ENCODE results near the gene MYO6. TPM values are rescaled to one million over a fixed set of nuclear protein-coding genes. Genes with fewer than 3 reads are reported as not detected.

Gene MYO6
- total and polyA plus RNA-seq, 5 donors: 3.3 to 9.0 (median 7.3) TPM

DNA sequence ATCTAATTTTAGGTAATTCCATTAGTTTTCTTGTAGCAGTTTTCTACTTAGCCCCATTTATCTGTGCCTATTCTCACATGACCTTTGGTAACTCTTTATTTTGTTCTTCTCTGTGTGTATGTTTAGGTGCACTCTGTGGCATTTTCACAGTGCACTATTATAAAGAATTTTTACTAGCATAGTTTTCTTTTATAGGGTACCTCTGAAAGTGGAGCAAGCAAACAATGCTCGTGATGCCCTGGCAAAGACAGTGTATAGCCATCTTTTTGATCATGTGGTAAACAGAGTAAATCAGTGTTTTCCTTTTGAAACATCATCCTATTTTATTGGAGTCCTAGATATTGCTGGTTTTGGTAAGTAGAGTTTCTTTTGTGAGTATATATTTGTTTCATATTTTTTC, 107.9 kb downstream of the MYO6 start:
- H3K4me1 ChIP-seq (ENCODE audit: control insufficient read depth, insufficient read depth, low read length): no peaks in the 10 kb centered on the region
- intact Hi-C loops (cut with DNase I): no loop called here
- H3K4me3 ChIP-seq (ENCODE audit: low read length): no peak overlapping the region
- no peak overlapping the region for H3K27ac ChIP-seq (ENCODE audit: low read length)
- no peaks in the 10 kb centered on the region for H3K9me3 ChIP-seq (ENCODE audit: control insufficient read depth, low read length)
- no peak for ATAC-seq
- DNase-seq: no peak
- 94% methylated on average over 1 of the region's 1 CpG for WGBS
- H3K27me3 ChIP-seq (ENCODE audit: control insufficient read depth, insufficient read depth): no peaks in the 10 kb centered on the region

- intact Hi-C loops (cut with DNase I): no loop called here
- no peak overlapping the region for H3K4me3 ChIP-seq (ENCODE audit: low read length)
- H3K27ac ChIP-seq (ENCODE audit: low read length): no peak overlapping the region
- no peak for DNase-seq
- ATAC-seq: no peak
- H3K4me1 ChIP-seq (ENCODE audit: control insufficient read depth, insufficient read depth, low read length): no peaks in the 10 kb centered on the region
- no peaks in the 10 kb centered on the region for H3K27me3 ChIP-seq (ENCODE audit: control insufficient read depth, insufficient read depth)
- 96% methylated on average over 3 of the region's 3 CpGs for WGBS
- no peaks in the 10 kb centered on the region for H3K9me3 ChIP-seq (ENCODE audit: control insufficient read depth, low read length)
Observed at GRCh38 chr6:75863001-75863400, 114.0 kb downstream of the MYO6 start.

DNA sequence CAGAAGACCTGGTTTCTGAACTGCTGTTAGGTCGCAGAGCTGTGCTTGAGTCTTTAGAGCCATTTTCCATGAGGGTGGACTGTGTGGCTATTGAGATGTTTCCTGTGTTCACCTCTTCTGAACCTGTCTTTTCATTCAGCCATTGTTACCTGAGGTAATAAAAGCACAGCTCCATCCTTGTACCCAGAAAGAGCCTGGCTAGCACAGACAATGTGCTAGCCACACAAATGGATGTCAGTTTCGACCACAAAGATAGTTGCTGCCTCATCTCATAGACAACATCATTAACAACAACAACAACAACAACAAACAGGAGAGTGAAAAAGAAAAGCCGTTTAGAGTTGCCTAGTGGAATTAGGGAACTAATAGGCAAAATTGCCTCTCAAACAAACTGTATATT, 114.7 kb downstream of the MYO6 start:
- H3K27me3 ChIP-seq (ENCODE audit: control insufficient read depth, insufficient read depth): no peaks in the 10 kb centered on the region
- no peaks in the 10 kb centered on the region for H3K4me1 ChIP-seq (ENCODE audit: control insufficient read depth, insufficient read depth, low read length)
- 68% methylated on average over 3 of the region's 3 CpGs for WGBS
- no peak for ATAC-seq
- no peak overlapping the region for H3K27ac ChIP-seq (ENCODE audit: low read length)
- DNase-seq: no peak
- H3K4me3 ChIP-seq (ENCODE audit: low read length): no peak overlapping the region
- intact Hi-C loops (cut with DNase I): no loop called here
- no peaks in the 10 kb centered on the region for H3K9me3 ChIP-seq (ENCODE audit: control insufficient read depth, low read length)

GRCh38 chr6:75864446-75864845, 115.4 kb downstream of the MYO6 start:
- 92% methylated on average over 2 of the region's 2 CpGs for WGBS
- no peak for ATAC-seq
- intact Hi-C loops (cut with DNase I): no loop called here
- Histone ChIP-seq H3K27ac (ENCODE audit: low read length) (no peak overlapping the region), H3K27me3 (ENCODE audit: control insufficient read depth, insufficient read depth) (no peaks in the 10 kb centered on the region), H3K4me3 (ENCODE audit: low read length) (no peak overlapping the region), H3K9me3 (ENCODE audit: control insufficient read depth, low read length) (no peaks in the 10 kb centered on the region), H3K4me1 (ENCODE audit: control insufficient read depth, insufficient read depth, low read length) (no peaks in the 10 kb centered on the region)
- no peak for DNase-seq

- Histone ChIP-seq H3K9me3 (ENCODE audit: control insufficient read depth, low read length) (no peaks in the 10 kb centered on the region), H3K4me3 (ENCODE audit: low read length) (no peak overlapping the region), H3K27me3 (ENCODE audit: control insufficient read depth, insufficient read depth) (no peaks in the 10 kb centered on the region), H3K4me1 (ENCODE audit: control insufficient read depth, insufficient read depth, low read length) (no peaks in the 10 kb centered on the region), H3K27ac (ENCODE audit: low read length) (no peak overlapping the region)
- intact Hi-C loops (cut with DNase I): no loop called here
- no peak for DNase-seq
- no peak for ATAC-seq
- WGBS: 46% methylated on average over 1 of the region's 1 CpG
Observed at GRCh38 chr6:75870389-75870788, 121.3 kb downstream of the MYO6 start.

- no peak overlapping the region for H3K4me3 ChIP-seq (ENCODE audit: low read length)
- 46% methylated on average over 2 of the region's 2 CpGs for WGBS
- no peaks in the 10 kb centered on the region for H3K9me3 ChIP-seq (ENCODE audit: control insufficient read depth, low read length)
- H3K4me1 ChIP-seq (ENCODE audit: control insufficient read depth, insufficient read depth, low read length): no peaks in the 10 kb centered on the region
- no peaks in the 10 kb centered on the region for H3K27me3 ChIP-seq (ENCODE audit: control insufficient read depth, insufficient read depth)
- peak in 1 of 2 donors; percentile 36 for ATAC-seq
- intact Hi-C loops (cut with DNase I): no loop called here
- DNase-seq: no peak
- no peak overlapping the region for H3K27ac ChIP-seq (ENCODE audit: low read length)
Observed at GRCh38 chr6:75874224-75874623, 125.2 kb downstream of the MYO6 start.

- intact Hi-C loops (cut with DNase I): no loop called here
- no peaks in the 10 kb centered on the region for H3K4me1 ChIP-seq (ENCODE audit: control insufficient read depth, insufficient read depth, low read length)
- H3K27me3 ChIP-seq (ENCODE audit: control insufficient read depth, insufficient read depth): no peaks in the 10 kb centered on the region
- no peak overlapping the region for H3K27ac ChIP-seq (ENCODE audit: low read length)
- DNase-seq: no peak
- no peaks in the 10 kb centered on the region for H3K9me3 ChIP-seq (ENCODE audit: control insufficient read depth, low read length)
- ATAC-seq: no peak
- no peak overlapping the region for H3K4me3 ChIP-seq (ENCODE audit: low read length)
Observed at GRCh38 chr6:75876152-75876551, 127.1 kb downstream of the MYO6 start.

- WGBS: 97% methylated on average over 1 of the region's 1 CpG
- DNase-seq (no peak), ATAC-seq (no peak)
- Histone ChIP-seq H3K27ac (ENCODE audit: low read length) (no peak overlapping the region), H3K4me1 (ENCODE audit: control insufficient read depth, insufficient read depth, low read length) (no peaks in the 10 kb centered on the region), H3K27me3 (ENCODE audit: control insufficient read depth, insufficient read depth) (no peaks in the 10 kb centered on the region), H3K4me3 (ENCODE audit: low read length) (no peak overlapping the region), H3K9me3 (ENCODE audit: control insufficient read depth, low read length) (no peaks in the 10 kb centered on the region)
- intact Hi-C loops (cut with DNase I): no loop called here
Observed at GRCh38 chr6:75880305-75880704, 131.3 kb downstream of the MYO6 start.

- no peaks in the 10 kb centered on the region for H3K4me1 ChIP-seq (ENCODE audit: control insufficient read depth, insufficient read depth, low read length)
- H3K27me3 ChIP-seq (ENCODE audit: control insufficient read depth, insufficient read depth): no peaks in the 10 kb centered on the region
- no peak overlapping the region for H3K27ac ChIP-seq (ENCODE audit: low read length)
- intact Hi-C loops (cut with DNase I): no loop called here
- ATAC-seq: no peak
- no peaks in the 10 kb centered on the region for H3K9me3 ChIP-seq (ENCODE audit: control insufficient read depth, low read length)
- H3K4me3 ChIP-seq (ENCODE audit: low read length): no peak overlapping the region
- WGBS: 58% methylated on average over 2 of the region's 2 CpGs
- DNase-seq: no peak
Observed at GRCh38 chr6:75882734-75883133, 133.7 kb downstream of the MYO6 start.

DNA sequence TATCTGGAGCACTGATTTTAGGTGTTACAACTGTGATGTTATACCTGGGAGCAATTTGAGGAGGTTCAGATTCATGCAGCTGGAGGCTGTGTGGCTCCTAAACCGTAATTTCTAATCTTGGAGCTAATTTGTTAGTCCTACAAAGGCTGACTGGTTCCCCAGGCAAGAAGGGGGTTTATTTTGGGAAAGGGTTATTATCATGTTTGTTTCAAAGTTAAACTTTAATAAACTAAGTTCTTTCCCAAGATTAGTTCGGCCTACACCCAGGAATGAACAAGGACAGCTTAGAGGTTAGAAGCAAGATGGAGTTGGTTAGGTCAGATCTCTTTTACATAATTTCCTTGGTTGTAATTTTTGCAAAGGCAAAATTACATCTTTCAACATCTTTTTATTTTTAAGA, 135.8 kb downstream of the MYO6 start:
- WGBS: 95% methylated on average over 2 of the region's 2 CpGs
- Histone ChIP-seq H3K27ac (ENCODE audit: low read length) (no peak overlapping the region), H3K9me3 (ENCODE audit: control insufficient read depth, low read length) (no peaks in the 10 kb centered on the region), H3K4me3 (ENCODE audit: low read length) (no peak overlapping the region), H3K4me1 (ENCODE audit: control insufficient read depth, insufficient read depth, low read length) (no peaks in the 10 kb centered on the region), H3K27me3 (ENCODE audit: control insufficient read depth, insufficient read depth) (no peaks in the 10 kb centered on the region)
- intact Hi-C loops (cut with DNase I): no loop called here
- DNase-seq: no peak
- ATAC-seq: no peak

DNA sequence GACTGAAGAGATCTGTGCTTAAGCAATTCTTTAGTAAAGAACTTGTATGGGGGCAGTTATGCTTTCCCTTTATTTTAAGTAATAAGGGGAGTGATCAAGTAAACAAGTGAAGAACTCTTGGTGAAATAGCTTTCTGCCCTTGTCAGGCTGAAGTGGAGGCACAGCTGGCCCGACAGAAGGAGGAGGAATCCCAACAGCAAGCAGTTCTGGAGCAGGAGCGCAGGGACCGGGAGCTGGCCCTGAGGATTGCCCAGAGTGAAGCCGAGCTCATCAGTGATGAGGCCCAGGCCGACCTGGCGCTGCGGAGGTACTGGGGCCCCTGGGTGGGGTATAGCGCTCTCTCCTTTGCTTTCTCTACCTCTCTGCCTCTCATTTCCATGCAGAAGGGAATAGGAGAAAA, 143.3 kb downstream of the MYO6 start:
- Histone ChIP-seq H3K27me3 (ENCODE audit: control insufficient read depth, insufficient read depth) (no peaks in the 10 kb centered on the region), H3K27ac (ENCODE audit: low read length) (no peak overlapping the region), H3K4me1 (ENCODE audit: control insufficient read depth, insufficient read depth, low read length) (no peaks in the 10 kb centered on the region), H3K9me3 (ENCODE audit: control insufficient read depth, low read length) (no peaks in the 10 kb centered on the region), H3K4me3 (ENCODE audit: low read length) (no peak overlapping the region)
- ATAC-seq (peak in 1 of 2 donors; percentile 31), DNase-seq (no peak)
- 93% methylated on average over 8 of the region's 8 CpGs for WGBS
- intact Hi-C loops (cut with DNase I): no loop called here

DNA sequence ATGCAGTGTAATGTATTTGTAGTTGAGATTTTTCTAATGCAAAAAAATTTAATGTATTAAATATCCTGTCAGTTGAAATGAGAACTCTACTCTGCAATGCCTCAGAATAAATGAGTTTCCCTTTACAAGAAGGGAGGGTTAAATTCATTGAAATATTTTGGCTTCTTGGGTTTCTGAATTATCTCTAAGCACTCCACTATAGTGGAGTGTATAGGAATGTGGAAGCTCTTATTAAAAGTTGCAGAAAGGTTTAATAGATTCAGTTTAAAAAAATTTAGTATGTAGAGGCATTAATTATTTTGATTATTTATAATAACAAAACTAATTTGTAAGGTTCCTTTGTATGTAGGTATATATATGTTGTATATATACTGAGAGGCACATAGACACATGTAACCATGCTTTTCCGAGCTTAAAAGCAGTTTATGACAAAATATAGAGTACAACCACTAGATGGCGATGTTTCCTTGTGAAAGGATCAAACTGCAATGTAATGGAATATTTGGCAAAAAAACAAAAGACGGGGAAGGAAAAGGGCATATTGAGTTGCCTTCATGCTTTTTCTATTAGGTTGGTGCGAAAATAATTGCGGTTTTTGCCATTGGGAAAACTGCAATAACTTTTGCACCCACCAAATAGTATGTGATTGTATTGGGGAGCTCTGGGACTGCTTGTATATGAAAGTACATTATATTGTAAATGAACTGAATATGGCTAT, 144.2 kb downstream of the MYO6 start:
- 12% methylated on average over 5 of the region's 5 CpGs for WGBS
- Histone ChIP-seq H3K4me3 (ENCODE audit: low read length) (no peak overlapping the region), H3K27ac (ENCODE audit: low read length) (no peak overlapping the region), H3K9me3 (ENCODE audit: control insufficient read depth, low read length) (no peaks in the 10 kb centered on the region), H3K4me1 (ENCODE audit: control insufficient read depth, insufficient read depth, low read length) (no peaks in the 10 kb centered on the region), H3K27me3 (ENCODE audit: control insufficient read depth, insufficient read depth) (no peaks in the 10 kb centered on the region)
- ATAC-seq (peak in 1 of 2 donors; percentile 41), DNase-seq (no peak)
- intact Hi-C loops (cut with DNase I): no loop called here
